ENCODE measurements around the gene PTPRA.

GRCh38 chr20:3046677-3047462, 173.6 kb downstream of the PTPRA start:
- TF ChIP-seq POLR2A (IDR thresholded peaks at IDR 0.05) (no peak), CTCF (IDR thresholded peaks at IDR 0.05) (no peak)

Data from heart left ventricle (tissue), 13 donors.